SK-N-SH treated with all-trans-retinoic acid at 6 μM for 48 hours (cell line): ENCODE results near the gene GAP43.

Experiments
- ESRRG ChIP-seq: fragments of 250-450 bp; sonication (Bioruptor Pico); IDR thresholded peaks from 2 replicates; pipeline ENCODE4 v1.6.1; 2021; ENCODE audit warnings: mild to moderate bottlenecking
- GLIS3 ChIP-seq: fragments of 250-450 bp; sonication (Bioruptor Pico); IDR thresholded peaks from 2 replicates; pipeline ENCODE4 v1.5.0; 2020; ENCODE audit warnings: mild to moderate bottlenecking, moderate library complexity
- PATZ1 ChIP-seq: fragments of 250-450 bp; sonication (Bioruptor Pico); IDR thresholded peaks from 2 replicates; pipeline ENCODE4 v1.8.0; 2020; ENCODE audit warnings: mild to moderate bottlenecking, moderate library complexity, borderline replicate concordance
- PPARA ChIP-seq: fragments of 250-450 bp; sonication (Bioruptor Pico); IDR thresholded peaks from 2 replicates; pipeline ENCODE4 v1.5.0; 2020; ENCODE audit warnings: mild to moderate bottlenecking, borderline replicate concordance
- ZNF70 ChIP-seq: fragments of 450-650 bp; formaldehyde crosslinking; IDR thresholded peaks from 2 replicates; pipeline ENCODE4 v1.5.0; 2020; ENCODE audit warnings: mild to moderate bottlenecking, moderate library complexity
- ZNF8 ChIP-seq: fragments of 450-650 bp; formaldehyde crosslinking; IDR thresholded peaks from 2 replicates; pipeline ENCODE4 v1.5.0; 2020; ENCODE audit warnings: mild to moderate bottlenecking, moderate library complexity

- TF ChIP-seq GLIS3 (no peak), PATZ1 (CRISPR knock-in tag) (no peak), ESRRG (CRISPR knock-in tag) (no peak), ZNF8 (no peak), PPARA (CRISPR knock-in tag) (no peak), ZNF70 (CRISPR knock-in tag) (no peak)
These were observed 27.8 kb downstream of the GAP43 start for GRCh38 chr3:115651087-115651486.
